ENCODE measurements around the gene CCNK.

The CCNK gene

DNA sequence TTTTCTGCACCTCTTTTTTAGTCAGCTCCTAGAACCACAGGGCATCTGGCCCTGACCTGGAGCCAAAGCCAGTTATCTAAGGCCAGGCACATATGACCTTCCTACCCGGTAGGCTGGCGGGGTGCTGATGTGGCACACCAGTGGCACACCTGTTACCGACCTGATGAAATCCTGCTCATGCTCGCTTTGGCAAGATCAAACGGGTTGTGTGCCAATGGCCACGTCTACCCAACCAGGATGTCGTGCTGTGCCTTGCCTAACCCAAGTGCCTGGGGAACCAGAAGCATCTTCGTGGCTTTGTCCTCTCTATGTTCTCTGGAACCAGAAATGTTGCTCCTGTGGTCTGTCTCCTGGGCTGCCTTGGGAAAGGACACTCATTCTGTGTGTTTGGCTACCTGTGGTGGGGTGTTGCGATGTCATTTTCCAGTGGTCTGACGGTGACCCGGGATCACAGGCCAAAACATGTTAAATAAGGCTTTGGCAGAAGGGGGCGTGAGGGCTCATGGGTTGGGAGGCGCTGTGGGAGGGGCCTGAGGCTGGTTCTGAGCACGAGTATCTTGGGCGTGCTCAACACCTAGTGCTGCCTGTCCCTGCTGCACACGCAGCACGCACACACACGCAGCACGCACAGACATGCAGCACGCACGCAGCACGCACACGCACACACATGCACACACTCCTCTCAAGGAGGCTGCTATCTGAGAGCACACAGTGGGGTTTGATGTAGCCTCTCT lies 27.9 kb downstream of the CCNK start:
- peak in 1 of 2 experiments; percentile 12 for DNase-seq

DNA sequence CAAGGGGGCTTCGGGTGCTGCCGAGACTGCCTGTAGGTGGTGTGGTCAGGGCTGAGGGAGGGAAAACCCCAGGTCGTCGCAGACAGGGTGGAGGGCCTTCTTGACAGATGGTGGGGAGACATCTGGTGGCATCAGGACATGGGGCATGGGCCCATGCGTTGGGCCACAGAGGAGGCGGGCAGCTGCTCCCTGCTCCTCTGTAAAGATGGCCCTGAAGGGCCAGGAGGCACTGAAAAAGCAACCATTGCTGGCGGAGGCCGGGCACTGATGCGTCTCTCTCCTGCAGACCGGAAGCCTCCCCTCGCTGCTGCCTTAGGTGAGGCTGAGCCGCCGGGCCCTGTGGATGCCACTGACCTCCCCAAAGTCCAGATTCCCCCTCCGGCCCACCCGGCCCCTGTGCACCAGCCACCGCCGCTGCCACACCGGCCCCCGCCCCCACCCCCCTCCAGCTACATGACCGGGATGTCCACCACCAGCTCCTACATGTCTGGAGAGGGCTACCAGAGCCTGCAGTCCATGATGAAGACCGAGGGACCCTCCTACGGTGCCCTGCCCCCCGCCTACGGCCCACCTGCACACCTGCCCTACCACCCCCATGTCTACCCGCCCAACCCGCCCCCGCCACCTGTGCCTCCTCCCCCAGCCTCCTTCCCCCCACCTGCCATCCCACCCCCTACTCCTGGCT lies 28.8 kb downstream of the CCNK start:
- DNase-seq, result peak; percentile 4 to 15

DNA sequence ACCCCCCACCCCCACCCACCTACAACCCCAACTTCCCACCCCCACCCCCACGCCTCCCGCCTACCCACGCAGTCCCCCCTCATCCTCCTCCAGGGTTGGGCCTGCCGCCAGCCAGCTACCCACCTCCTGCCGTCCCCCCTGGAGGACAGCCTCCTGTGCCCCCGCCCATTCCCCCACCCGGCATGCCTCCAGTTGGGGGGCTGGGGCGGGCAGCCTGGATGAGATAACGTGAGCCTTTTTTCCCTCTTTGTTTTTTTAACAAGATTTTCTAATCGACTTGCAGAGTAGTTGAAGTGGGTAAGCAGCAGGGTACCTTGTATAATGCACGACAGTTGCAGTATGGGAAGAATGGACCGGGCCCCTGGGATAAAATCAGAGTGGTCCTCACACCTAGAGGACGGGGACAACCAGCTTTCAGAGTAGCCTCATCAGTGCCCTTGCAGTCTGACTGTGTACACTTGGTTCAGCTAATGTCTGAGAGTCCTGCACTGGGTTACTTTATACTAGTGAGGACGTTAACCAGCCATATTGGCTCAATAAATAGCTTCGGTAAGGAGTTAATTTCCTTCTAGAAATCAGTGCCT lies 29.4 kb downstream of the CCNK start:
- peak; percentile 3 to 4 for DNase-seq

DNA sequence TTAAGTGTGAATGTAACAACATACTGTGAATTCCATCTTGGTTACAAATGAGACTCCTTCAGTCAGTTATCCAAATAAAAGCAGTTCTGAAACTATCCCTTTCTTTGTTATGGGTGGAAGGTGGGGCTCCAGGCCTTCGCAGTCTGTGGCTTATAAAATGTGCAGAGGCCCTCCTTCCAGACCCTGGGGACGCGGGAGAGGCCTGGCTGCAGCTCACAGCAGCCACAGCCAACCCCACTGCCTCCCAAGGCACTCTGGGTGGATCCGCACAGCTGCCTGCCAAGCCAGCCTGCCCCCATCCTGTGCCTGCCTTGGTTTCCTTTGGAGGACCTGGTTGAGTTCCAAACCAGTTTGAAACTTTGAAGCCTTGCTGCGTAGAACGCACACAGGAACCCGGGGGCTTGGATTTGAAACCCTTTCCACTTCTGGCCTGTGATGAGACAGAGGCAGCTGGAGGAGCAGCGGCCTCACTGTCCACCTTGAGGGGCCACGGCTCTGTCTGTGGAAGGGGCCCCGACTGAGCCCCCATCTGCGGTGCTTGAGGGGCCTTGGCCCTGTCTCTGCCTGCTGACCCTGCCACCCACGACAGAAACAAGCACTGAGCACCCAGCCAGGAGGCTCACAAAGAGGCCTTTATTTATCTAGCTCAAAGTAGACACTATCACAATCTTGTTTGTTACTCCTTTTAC lies 30.4 kb downstream of the CCNK start:
- DNase-seq, result peak; percentile 12 to 13

DNA sequence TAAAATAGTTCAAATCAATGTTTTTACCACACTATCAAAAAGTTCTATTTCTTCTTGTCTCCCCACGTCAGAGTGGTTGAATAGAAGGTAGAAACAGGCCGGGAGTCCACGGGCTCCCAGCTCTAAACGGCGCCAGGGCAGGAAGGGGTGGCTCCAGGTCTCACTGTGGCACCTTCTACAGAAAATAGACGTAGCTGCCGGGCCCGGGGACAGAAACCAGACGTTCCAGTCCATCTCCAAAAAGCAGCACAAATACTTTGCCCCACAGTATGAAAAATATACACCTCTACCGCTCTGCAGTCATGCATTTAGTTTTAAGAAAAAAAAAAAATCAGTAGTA lies 30.9 kb downstream of the CCNK start:
- DNase-seq, result peak in 1 of 2 experiments; percentile 8

DNA sequence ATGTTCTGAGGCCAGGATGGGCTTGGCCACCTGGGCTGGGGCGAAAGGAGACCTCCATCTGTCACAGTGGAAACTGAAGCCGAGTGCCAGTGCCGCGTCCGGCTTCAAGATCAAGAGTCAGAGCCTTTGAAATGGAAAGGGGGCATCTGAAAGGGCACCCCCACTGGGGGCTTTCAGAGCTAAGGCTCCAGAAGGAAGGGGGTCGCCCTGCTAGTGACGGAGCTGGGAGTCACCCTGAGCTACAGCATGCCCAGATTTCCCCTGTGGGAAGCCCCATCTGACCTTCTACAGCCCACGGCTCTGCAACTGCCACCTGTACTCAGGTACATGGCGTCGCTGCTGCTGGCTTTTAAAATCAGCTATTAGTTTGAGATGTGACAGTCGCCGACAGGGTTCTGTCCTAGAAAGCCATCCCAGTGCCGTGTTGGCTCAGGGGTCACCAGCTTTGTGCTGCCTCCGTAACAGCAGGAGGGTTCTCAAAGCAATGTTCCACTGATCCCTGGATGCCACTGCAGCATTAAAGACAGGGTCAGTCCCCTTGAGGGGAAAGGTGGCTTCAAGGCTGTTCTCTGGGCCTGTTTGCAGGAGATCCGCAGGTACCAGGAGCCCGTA lies 31.5 kb downstream of the CCNK start:
- peak in 1 of 2 experiments; percentile 18 for DNase-seq

DNA sequence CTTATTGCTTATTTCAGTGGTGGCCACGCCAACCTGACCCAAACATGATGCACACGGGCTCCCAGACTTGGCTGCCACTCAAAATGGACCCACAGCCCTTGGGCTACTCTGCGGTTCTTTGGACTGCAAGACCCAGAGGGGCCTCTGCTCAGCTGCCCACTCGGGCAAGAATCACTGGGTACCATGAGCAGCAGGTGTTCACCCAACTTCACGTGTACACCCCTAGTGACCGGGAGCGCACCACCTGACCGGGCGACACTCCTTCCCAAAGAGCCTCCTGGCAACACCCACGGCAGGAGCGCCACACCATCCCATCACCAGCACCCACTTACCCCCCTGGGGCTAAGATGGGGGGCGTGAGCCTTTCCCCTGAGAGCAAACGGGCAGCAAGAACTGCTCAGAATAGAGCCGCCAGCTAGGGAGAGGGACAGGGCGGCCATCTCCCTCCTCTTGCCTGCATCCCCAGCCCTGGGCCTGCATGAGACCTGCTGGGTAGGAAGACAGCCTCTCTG lies 32.0 kb downstream of the CCNK start:
- no peak for DNase-seq

DNA sequence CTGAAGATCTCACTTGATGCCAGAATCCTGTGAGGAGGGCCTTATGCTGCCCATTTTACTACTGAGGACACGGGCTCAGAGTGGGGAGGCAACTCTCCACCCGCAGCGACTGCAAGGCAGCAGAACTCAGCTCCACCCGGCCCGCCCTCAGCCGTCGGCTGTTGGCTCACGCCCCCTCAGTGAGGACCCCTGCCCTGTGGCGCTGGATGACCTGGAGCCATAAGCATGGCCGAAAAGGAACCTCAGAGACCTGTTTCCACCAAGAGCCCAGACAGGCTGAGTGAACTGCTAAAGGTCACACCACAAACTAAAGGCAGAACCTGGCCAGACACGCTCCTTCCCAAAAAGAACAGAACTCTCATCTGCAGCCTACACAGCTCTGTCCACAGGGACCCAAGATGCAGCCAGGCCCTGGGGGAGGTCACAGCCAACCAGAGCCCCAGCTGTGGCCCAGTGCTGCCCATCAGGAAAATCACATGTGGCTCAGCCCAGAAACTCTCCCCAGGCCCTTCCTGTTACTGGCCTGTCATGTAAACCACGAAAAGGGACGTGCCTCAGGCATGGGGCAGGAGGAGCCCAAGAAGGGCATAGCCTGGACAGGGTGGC lies 32.8 kb downstream of the CCNK start:
- DNase-seq, result no peak

DNA sequence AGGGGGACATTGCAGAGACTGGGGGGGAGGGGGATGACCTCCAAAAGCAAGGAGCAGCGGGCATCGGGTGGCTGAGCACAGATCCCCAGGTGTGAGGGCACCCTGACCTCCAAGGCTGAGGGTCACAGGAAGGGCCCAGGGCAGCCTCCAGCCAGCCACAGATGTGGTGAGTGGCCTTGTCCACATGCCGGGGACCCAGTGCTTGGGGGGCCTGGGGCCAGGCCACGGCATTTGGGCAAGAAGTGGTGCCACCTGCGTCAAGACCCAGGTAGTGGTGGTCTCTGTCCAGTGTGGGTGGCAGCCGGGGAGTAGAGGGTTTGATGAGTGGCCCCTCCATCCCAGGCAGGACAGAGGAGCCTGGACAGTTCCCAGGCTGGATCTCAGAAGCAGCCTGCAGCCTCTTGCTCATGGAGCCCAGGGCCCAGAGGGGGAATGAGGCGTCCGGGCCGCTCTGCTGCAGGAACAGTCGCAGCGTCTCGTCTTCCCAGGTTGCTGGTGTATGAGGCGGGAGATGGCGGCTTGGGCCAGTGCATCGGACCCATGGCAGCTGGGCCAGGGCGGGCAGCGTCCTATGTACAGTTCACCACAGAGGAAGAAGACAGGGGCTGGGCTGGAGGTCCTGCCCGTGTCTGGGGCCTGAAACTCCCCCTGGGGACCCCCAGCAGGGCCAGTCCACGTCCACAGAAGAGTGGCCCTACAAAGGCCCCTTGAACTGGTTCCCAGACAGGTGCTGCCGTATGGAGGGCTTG lies 33.5 kb downstream of the CCNK start:
- DNase-seq, result peak in 1 of 2 experiments; percentile 12

DNA sequence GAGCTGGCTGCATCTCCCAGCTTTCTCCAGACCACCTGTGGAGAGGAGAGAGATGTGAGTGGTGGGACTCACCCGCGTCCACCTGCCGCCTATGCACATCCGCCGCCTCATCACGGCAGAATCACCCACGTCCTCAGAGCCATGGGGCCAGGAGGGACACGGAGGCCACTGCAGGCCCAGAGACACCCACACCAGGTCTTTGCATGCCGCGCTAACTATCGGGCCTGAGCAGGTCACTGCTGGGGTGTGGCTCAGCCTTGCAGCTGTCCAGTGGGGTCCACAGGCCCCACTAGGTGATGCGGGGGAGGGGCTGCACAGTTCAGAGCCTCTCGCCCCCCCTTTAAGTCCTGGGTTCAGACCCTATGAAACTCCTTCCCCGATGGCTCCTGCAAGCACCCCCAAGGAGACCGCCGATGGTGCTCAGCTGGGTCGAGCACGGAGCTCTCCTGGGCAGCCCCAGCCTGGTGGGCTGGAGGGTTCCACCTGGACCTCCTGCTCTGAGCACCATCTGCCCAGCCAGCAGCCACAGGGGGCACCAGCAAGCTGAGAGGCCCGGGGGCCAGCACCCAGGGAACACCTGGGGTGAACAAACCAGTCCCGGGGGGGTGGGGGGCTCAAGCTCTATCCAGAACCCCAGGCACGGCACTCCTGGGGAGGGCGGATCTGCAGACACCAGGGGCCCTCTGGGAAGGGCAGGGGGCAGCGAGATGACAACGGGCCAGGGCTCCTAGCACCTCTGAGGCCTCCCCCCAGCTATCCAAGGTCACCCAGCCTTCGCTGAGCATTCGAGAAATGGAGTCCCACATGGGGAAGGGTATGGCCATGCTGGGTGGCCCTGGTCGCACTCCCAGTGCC lies 34.3 kb downstream of the CCNK start:
- DNase-seq, result no peak

DNA sequence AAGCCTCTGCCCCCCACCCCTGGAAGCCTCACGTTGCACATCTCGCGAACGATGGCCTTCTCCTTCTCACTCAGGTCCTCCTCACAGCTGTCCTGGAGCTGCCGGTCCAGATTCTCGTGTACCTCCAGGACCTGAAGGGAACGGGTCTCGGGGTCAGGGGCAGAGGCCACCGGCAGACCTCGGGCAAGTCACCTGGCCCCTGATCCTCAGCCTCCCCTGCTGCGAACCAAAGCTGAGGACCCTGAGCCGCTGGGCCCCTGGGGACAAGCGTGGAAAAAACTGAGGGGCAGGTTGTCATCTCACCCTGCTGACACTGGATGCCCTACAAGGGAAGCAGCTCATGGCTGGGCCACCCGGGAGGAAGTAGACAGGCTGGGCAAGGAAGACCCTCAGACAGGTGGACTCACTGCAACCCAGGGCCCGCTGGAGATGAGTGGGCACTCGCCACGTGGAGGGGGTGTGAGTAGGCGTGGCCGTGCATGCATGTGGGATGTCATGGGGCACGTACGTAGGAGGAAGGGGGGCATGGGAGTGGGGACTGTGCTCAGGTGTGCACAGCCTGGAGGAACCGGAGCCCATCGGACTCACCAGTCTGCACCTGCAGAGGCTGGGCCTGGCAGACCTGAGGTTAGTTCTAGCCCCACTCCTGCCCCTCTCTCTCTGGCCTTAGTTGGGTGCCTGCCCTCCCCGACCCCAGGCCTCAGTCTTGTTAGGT lies 35.1 kb downstream of the CCNK start:
- no peak for DNase-seq

DNA sequence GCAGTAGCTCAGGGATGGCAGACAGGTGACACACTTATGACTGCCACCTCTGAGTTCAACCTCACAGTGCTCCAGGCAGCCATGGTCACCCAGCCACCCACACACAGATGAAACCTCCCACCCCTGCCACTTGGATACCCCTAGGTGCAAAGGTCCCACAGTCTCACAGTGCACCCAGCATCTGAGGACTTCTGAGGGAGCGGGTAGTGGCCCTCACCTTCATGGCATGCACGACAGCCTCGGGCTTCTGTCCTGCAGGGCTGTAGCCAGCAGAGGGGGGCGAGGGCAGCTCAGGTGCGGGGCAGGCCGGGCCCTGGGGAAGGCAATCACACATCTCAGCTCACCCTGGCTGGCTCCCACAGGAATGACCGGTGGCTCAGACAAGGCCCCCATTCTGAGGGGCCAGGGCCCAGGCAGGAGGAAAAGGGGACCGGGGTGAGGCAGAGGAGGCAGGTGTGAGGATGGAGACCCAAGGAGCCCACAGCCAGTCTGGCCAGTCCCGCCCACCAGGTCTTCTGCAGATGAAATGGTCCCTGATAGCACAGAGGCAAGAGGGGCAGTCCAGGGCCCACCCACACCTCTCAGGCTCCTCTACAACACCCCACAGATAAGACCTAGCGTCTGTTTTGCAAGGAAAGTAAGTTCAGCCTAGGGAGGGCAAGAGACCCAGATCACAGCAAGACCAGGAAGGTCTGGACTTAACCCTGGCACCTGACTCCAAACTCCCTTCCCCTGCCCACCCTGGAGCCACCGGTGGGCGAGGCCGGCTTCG lies 35.8 kb downstream of the CCNK start:
- no peak for DNase-seq

DNA sequence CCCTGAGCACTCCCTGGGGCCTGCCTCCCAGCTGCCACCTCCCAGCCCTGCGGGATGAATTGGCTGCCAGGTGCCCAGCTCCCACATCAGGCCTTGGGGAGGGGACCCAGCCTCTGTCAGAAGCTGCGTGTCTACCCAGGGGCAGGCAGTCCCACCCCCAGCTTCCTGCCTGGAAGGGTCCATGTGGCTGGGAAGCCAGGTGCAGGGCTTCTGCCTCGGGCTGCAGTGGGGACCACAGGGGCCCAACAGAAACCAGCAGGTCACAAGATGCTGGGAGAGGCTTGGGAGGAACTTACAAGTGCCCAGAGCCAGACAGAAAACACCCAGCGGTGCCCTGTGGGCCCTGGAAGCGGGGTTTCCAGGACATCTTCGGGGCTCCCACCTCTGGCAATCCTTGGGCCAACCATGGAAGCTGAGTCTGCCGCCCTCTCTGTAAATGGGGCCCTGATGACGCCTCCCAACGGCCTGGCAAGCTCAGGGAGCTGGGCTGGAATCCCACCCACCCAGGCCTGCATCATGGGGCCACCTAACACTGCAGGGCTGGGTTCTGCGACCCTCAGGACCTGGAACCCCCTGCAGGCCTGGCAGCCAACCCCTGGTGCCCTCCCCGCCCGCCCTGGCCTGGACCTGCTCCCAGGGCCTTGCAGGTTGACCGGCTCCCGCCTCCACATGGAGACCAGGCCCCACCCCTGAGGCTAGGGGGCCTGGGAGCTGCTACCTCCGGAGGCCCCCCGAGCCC lies 36.6 kb downstream of the CCNK start:
- DNase-seq, result no peak

DNA sequence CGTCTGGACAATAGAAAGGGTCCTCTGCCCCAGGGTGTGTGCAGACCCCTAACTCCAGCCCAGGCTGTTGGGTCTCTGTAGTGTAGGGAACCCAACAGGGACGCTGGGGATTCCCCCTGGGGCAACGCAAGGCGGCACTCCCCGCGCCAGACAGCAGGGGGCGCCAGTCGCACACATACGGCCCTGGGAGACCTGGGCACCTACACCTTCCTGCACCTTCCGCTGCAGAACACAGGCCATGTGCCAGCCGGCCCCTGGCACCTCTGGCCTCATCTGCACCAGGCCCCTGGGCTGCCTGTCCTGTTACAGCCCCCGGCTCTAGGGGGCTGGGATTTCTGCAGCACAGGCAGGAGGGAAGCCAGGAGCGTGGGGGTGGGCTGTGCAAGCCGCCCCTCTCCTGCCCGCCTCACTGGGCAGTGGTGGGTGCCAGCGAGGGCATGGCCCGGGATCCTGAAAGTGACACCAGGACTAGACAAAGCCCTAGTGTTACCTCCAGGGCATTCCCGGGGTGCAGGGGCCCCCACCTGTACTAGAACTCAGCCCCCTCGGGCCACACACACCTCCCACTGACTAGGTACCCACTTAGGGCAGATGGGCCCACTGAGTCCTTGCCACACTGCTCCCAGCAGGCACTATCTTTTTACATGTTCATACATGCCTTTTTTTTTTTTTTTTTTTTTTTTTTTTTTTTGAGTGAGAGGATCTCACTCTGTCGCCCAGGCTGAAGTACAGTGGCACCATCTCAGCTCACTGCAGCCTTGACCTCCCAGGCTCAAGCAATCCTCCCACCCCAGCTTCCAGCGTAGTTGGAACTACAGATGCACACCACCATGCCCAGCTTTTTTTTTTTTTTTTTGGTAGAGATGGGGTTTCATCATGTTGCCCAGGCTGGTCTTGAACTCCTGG lies 37.5 kb downstream of the CCNK start:
- DNase-seq, result peak; percentile 92 to 93

DNA sequence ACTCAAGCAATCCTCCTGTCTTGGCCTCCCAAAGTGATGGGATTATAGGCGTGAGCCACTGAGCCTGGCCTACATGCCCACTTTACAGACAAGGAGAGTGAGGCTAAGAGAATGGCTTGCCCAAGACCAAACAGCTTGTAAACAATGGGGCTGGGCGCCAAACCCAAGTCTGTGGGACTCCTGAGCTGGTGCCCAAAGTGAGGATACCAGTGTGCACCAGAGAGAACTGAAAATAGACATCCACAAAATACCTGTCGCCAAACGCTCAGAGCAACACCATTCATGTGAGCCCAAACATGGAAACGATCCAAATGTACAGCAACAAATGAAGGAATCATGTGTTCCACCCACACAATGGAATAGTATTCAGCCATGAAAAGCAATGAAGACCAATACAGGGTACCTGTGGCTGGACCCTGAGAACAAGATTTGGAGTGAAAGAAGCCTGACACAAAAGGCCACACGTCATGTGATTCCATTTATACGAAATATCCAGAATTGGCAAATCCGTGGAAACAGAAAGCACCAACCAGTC lies 38.2 kb downstream of the CCNK start:
- DNase-seq, result no peak

DNA sequence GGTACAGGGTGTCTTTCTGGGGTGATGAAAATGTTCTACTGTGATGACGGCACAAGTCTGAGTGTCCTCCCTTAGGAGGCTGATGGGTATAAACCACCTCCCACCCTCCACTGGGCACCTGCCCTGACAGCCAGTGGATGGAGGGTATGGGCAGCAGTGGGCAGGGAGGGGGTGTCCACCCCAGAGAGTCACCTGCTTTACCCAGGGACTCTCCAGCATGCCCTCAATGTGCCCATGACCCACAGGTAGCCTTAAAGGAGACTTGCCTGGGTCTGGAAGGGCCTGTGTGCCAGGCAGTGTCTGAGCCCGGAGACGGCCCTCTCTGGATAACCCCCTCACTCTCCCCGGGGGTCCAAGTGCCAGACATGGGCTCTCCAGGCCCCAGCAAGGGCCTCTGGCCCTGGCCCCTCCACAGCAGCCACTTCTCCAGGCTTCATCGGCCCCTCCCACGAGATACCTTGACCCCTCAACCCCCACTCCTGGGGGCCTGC lies 38.8 kb downstream of the CCNK start:
- DNase-seq, result no peak

DNA sequence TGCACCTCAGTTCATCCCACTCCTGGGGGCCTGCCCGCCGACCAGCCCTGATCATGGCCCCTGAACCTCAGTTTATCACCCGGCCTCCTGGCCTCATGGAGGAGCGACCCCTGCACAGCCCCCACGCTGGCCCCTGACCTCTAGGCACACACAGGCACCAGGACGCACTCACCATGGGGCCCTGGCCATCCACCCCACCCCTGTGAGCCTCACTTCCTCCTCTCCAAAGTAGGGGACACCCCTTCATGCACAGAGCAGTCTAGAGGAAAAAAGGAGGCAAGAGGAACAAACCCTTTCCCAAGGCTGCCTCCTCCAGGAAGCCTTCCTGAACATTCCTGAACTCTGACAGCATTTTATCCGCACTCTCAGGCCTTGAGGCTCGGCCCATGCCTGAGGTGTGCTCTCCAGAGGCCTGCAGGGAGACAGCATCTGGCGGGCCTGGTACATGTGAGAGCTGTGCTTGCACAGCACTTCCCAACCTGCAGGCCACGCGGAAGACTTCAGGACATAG lies 39.4 kb downstream of the CCNK start:
- no peak for DNase-seq

Data from activated T-cell treated with anti-CD3 and anti-CD28 coated beads, Interleukin-2, amount 50 U/mL, for 48 hours (primary cell).